Transverse colon (tissue), 4 donors: ENCODE measurements around the gene HIF1A.

ENCODE experiments used
- POLR2AphosphoS5 ChIP-seq, 3 donors: sonication (generic); formaldehyde crosslinking; IDR thresholded peaks; one replicate each; pipeline ENCODE4 v1.6.1; 2016; ENCODE audit warnings: antibody characterized with exemption in 3 of 3
- TF ChIP-seq, protein P1 (sequence below), 5 experiments: fragments of 200-600 bp in 3 of 5; fragments of 450-650 bp in 2 of 5; sonication (generic) in 3 of 5; IDR thresholded peaks; 1 replicate in 2 of 5; 2 replicates in 3 of 5; pipeline ENCODE4 v1.5.1; 2016 to 2017; ENCODE audit warnings: antibody characterized with exemption in 5 of 5, inconsistent platforms in 3 of 5, mild to moderate bottlenecking in 2 of 5, moderate library complexity in 1 of 5

DNA sequence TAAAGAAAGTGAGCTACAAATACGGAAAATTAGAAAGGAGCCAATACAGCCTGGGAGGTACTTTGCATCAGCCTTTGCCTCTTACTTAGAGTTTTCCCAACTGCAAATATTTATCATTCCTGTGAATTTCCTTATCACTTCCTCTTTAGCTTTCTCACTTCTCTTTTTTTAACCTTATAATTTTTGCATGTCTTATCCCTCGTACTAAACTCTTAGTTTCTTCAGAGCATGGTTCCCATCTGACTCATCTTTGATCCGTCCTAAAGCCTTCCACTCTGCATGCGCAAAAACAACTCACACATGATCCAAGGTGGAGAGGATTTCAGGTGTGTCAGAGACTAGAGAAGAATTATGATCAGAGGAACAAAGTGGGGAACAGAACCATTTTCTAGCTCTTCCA, 57.3 kb downstream of the HIF1A start:
- TF ChIP-seq POLR2AphosphoS5 (IDR thresholded peaks at IDR 0.05): no peak
- TF ChIP-seq, protein P1, sequence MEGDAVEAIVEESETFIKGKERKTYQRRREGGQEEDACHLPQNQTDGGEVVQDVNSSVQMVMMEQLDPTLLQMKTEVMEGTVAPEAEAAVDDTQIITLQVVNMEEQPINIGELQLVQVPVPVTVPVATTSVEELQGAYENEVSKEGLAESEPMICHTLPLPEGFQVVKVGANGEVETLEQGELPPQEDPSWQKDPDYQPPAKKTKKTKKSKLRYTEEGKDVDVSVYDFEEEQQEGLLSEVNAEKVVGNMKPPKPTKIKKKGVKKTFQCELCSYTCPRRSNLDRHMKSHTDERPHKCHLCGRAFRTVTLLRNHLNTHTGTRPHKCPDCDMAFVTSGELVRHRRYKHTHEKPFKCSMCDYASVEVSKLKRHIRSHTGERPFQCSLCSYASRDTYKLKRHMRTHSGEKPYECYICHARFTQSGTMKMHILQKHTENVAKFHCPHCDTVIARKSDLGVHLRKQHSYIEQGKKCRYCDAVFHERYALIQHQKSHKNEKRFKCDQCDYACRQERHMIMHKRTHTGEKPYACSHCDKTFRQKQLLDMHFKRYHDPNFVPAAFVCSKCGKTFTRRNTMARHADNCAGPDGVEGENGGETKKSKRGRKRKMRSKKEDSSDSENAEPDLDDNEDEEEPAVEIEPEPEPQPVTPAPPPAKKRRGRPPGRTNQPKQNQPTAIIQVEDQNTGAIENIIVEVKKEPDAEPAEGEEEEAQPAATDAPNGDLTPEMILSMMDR (IDR thresholded peaks at IDR 0.05): no peak
